Measurements from ENCODE around the gene P2RY1.
"Not testable (repeated sequence)": the region's sequence is repeated elsewhere in the genome, so short reads cannot be mapped to it uniquely, and the experiment has no call there.

The P2RY1 gene

DNA sequence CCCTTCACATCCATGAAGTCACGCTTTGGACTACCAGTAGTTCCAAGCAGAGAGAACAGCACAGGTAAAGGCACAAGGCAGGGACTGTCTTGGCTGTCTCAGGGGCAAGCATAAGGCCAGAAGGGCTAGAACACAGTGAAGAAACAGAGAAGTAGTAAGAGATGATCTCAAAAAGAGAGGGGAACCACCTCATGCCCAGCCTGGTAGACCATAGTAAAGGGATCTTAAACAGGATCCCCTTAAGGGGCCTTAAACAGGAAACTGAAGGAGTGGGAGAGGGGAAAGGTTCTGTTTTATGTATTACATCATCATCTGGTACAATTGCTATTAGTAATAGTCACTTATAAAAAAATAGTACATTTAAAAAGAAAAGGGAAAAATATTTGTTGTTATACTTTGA lies 25.8 kb downstream of the P2RY1 start:
- TF ChIP-seq CTCF (IDR thresholded peaks at IDR 0.05; ENCODE audit: low read depth, low read length, missing control alignments), result no peak
- no peak for DNase-seq (ENCODE audit: low read depth)
- H3K4me3 ChIP-seq (ENCODE audit: low read depth, low read length), result no peak overlapping the region
- in situ Hi-C loops (cut with HindIII; ENCODE audit: low sequenced_read_pairs), result no loop called here

- no peak for DNase-seq (ENCODE audit: low read depth)
- in situ Hi-C loops (cut with HindIII; ENCODE audit: low sequenced_read_pairs), result no loop called here
- TF ChIP-seq CTCF (IDR thresholded peaks at IDR 0.05; ENCODE audit: low read depth, low read length, missing control alignments), result no peak
- H3K4me3 ChIP-seq (ENCODE audit: low read depth, low read length), result no peak overlapping the region
These were observed 30.8 kb downstream of the P2RY1 start for GRCh38 chr3:152865668-152866245.

DNA sequence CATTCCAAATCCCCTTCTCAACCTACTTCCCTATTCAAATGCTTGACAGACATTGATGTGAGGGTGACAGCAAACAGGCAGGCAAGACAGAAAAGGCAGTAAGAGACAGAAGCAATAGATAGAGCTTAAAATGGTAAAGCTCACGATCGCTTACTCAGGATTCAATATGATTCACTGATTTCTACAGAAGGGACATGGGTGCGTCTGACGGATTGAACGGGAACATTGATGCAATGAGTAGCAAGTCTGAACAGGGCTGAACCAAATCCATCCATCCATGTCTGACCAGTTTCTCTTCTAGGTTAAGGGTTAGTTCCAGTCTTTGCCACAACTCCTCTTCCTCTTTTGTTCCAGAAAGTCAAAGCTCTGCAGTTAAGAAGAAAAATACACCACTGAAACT lies 35.1 kb downstream of the P2RY1 start:
- H3K4me3 ChIP-seq (ENCODE audit: low read depth, low read length), result no peak overlapping the region
- no peak for TF ChIP-seq CTCF (IDR thresholded peaks at IDR 0.05; ENCODE audit: low read depth, low read length, missing control alignments)
- no peak for DNase-seq (ENCODE audit: low read depth)
- in situ Hi-C loops (cut with HindIII; ENCODE audit: low sequenced_read_pairs), result no loop called here

DNA sequence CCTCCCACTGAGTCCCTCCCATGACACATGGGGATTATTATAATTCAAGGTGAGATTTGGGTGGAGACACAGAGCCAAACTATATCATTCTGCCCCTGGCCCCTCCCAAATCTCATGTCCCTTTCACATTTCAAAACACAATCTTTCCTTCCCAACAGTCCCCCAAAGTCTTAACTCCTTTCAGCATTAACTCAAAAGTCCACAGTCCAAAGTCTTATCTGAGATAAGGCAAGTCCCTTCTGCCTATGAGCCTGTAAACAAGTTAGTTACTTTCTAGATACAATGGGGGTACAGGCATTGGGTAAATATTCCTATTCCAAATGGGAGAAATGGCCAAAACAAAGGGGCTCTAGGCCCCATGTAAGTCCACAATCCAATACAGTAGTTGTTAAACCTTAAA lies 38.4 kb downstream of the P2RY1 start:
- DNase-seq (ENCODE audit: low read depth); in situ Hi-C loops (cut with HindIII; ENCODE audit: low sequenced_read_pairs); H3K4me3 ChIP-seq (ENCODE audit: low read depth, low read length): not testable (repeated sequence)

GRCh38 chr3:152874896-152875749 lies 40.2 kb downstream of the P2RY1 start:
- in situ Hi-C loops (cut with HindIII; ENCODE audit: low sequenced_read_pairs), result no loop called here

GRCh38 chr3:152879130-152879789 lies 44.3 kb downstream of the P2RY1 start:
- DNase-seq (ENCODE audit: low read depth), result no peak
- TF ChIP-seq CTCF (IDR thresholded peaks at IDR 0.05; ENCODE audit: low read depth, low read length, missing control alignments), result no peak
- no peak overlapping the region for H3K4me3 ChIP-seq (ENCODE audit: low read depth, low read length)
- in situ Hi-C loops (cut with HindIII; ENCODE audit: low sequenced_read_pairs), result no loop called here

More at GRCh38 chr3:152874896-152875749, 40.2 kb downstream of the P2RY1 start:
- no peak for DNase-seq (ENCODE audit: low read depth)
- no peak overlapping the region for H3K4me3 ChIP-seq (ENCODE audit: low read depth, low read length)
- no peak for TF ChIP-seq CTCF (IDR thresholded peaks at IDR 0.05; ENCODE audit: low read depth, low read length, missing control alignments)

DNA sequence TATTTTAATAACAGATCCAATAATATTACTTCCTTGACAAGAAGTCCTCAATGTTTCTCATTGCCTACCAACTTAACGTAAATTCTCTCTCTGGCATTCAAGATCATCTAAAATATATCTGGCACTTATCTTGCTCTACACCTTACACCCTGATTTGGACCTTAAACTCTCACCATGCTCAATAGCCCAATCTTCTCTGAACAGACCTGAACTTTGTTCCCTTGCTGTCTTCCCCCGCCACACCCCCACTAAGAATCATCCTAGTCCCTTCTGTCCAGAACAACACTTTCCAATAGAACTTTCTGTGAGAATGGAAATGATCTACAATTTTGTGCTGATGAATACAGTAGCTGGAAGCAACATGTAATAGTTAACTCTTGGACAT lies 44.9 kb downstream of the P2RY1 start:
- no peak for TF ChIP-seq CTCF (IDR thresholded peaks at IDR 0.05; ENCODE audit: low read depth, low read length, missing control alignments)
- H3K4me3 ChIP-seq (ENCODE audit: low read depth, low read length), result no peak overlapping the region
- DNase-seq (ENCODE audit: low read depth), result no peak
- in situ Hi-C loops (cut with HindIII; ENCODE audit: low sequenced_read_pairs), result no loop called here
